ENCODE measurements around the gene MDC1. TPM values are rescaled to one million over a fixed set of nuclear protein-coding genes. Genes with fewer than 3 reads are reported as not detected.
A peak's percentile ranks its signal among the peaks of the same experiment; 100 is the strongest.

MDC1 gene
- total and polyA plus RNA-seq, 2 of the 13 experiments (the other 11 are each of a cell fraction or from before 2014, with no cell fraction given): 8.4 to 14.0 TPM

DNA sequence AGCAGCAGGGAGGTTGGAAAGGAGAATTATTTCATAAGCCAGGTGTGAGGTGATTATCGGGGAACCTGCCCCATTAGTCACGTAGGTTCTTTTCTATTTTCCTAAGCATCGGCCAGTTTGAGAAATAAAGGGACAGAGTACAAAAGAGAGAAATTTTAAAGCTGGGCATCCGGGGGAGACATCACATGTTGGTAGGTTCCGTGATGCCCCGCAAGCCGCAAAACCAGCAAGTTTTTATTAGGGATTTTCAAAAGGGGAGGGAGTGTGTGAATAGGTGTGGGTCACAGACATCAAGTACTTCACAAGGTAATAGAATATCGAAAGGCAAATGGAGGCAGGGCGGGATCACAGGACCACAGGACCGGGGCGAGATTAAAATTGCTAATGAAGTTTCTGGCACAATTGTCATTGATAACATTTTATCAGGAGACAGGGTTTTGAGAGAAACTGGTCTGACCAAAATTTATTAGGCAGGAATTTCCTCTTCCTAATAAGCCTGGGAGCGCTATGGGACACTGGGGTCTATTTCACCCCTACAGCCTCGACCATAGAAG, 47.5 kb upstream of the MDC1 start (continued):
- TF ChIP-seq RBFOX2 (IDR thresholded peaks at IDR 0.05; ENCODE audit: low read depth, low read length) (peak; percentile 43; the same call in 1 of the 2 replicates), GABPB1 (CRISPR knock-in tag; IDR thresholded peaks at IDR 0.05) (0 out of 2 replicates have a peak, but pooled peaks have one; percentile 40), ZNF747 (CRISPR knock-in tag; IDR thresholded peaks at IDR 0.05; ENCODE audit: borderline replicate concordance) (peak; percentile 10; the same call in 1 of the 2 replicates), NFATC3 (CRISPR knock-in tag; IDR thresholded peaks at IDR 0.05) (0 out of 2 replicates have a peak, but pooled peaks have one; percentile 1), SATB2 (CRISPR knock-in tag; IDR thresholded peaks at IDR 0.05) (peak; percentile 87), FOSL2 (CRISPR knock-in tag; IDR thresholded peaks at IDR 0.05) (peak; percentile 3; the same call in 1 of the 2 replicates), RORA (CRISPR knock-in tag; IDR thresholded peaks at IDR 0.05) (peak; percentile 43; the same call in 1 of the 2 replicates), KDM3A (CRISPR knock-in tag; IDR thresholded peaks at IDR 0.05; ENCODE audit: low read depth) (peak; percentile 11; the same call in 1 of the 2 replicates), TBX2 (CRISPR knock-in tag; IDR thresholded peaks at IDR 0.05; ENCODE audit: borderline replicate concordance) (peak; percentile 99)
- TF ChIP-seq, protein P1, sequence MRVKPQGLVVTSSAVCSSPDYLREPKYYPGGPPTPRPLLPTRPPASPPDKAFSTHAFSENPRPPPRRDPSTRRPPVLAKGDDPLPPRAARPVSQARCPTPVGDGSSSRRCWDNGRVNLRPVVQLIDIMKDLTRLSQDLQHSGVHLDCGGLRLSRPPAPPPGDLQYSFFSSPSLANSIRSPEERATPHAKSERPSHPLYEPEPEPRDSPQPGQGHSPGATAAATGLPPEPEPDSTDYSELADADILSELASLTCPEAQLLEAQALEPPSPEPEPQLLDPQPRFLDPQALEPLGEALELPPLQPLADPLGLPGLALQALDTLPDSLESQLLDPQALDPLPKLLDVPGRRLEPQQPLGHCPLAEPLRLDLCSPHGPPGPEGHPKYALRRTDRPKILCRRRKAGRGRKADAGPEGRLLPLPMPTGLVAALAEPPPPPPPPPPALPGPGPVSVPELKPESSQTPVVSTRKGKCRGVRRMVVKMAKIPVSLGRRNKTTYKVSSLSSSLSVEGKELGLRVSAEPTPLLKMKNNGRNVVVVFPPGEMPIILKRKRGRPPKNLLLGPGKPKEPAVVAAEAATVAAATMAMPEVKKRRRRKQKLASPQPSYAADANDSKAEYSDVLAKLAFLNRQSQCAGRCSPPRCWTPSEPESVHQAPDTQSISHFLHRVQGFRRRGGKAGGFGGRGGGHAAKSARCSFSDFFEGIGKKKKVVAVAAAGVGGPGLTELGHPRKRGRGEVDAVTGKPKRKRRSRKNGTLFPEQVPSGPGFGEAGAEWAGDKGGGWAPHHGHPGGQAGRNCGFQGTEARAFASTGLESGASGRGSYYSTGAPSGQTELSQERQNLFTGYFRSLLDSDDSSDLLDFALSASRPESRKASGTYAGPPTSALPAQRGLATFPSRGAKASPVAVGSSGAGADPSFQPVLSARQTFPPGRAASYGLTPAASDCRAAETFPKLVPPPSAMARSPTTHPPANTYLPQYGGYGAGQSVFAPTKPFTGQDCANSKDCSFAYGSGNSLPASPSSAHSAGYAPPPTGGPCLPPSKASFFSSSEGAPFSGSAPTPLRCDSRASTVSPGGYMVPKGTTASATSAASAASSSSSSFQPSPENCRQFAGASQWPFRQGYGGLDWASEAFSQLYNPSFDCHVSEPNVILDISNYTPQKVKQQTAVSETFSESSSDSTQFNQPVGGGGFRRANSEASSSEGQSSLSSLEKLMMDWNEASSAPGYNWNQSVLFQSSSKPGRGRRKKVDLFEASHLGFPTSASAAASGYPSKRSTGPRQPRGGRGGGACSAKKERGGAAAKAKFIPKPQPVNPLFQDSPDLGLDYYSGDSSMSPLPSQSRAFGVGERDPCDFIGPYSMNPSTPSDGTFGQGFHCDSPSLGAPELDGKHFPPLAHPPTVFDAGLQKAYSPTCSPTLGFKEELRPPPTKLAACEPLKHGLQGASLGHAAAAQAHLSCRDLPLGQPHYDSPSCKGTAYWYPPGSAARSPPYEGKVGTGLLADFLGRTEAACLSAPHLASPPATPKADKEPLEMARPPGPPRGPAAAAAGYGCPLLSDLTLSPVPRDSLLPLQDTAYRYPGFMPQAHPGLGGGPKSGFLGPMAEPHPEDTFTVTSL (CRISPR knock-in tag; IDR thresholded peaks at IDR 0.05; ENCODE audit: borderline replicate concordance): 0 out of 2 replicates have a peak, but pooled peaks have one; percentile 58

Measured in HepG2 (cell line).